ENCODE measurements around the gene DUS1L. TPM values are rescaled to one million over a fixed set of nuclear protein-coding genes. Genes with fewer than 3 reads are reported as not detected.

The DUS1L gene
- total RNA-seq, 1 donor from 2014 or later, result 73.3 TPM

DNA sequence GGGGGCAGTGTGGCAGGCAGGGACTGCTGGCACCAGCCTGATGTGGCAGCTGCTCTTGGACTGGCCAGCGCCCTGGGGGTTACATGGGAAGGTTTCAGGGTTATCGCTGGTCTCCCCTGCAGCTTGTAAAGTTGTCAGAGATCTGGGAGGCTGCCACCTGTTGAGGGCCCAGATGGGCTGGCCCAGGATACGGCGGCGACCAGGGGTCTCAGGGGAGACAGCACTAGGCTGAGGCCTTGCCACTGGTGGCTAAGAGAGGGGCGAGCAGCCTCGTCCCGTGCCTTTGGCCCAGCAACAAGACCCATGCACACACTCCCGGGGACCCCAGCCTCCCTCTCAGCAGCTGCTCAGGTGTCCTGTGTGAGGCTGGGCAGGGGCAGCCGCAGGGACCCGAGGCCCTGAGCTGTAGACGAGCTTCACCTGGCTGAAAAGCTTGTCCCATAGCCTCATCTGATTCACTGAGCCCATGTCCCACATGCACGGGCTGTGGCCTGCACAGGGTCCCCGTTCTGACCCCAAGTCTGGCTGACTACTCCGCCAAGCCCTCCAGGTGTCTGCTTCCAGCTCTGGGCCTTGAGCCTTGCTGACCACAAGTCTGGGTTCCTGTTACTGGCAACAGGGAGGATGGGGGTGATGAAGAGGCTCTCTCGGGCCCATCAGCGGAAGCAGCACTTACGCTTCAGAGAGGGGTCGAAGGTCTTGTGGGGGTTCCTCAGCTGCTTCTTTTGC, 6.2 kb downstream of the DUS1L start:
- H3K27me3 Mint-ChIP-seq (ENCODE audit: unreplicated experiment), result no peaks in the 10 kb centered on the region
- TF ChIP-seq, protein P1, sequence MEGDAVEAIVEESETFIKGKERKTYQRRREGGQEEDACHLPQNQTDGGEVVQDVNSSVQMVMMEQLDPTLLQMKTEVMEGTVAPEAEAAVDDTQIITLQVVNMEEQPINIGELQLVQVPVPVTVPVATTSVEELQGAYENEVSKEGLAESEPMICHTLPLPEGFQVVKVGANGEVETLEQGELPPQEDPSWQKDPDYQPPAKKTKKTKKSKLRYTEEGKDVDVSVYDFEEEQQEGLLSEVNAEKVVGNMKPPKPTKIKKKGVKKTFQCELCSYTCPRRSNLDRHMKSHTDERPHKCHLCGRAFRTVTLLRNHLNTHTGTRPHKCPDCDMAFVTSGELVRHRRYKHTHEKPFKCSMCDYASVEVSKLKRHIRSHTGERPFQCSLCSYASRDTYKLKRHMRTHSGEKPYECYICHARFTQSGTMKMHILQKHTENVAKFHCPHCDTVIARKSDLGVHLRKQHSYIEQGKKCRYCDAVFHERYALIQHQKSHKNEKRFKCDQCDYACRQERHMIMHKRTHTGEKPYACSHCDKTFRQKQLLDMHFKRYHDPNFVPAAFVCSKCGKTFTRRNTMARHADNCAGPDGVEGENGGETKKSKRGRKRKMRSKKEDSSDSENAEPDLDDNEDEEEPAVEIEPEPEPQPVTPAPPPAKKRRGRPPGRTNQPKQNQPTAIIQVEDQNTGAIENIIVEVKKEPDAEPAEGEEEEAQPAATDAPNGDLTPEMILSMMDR (IDR thresholded peaks at IDR 0.05), result no peak
- H3K4me3 Mint-ChIP-seq (ENCODE audit: unreplicated experiment), result no peak overlapping the region

DNA sequence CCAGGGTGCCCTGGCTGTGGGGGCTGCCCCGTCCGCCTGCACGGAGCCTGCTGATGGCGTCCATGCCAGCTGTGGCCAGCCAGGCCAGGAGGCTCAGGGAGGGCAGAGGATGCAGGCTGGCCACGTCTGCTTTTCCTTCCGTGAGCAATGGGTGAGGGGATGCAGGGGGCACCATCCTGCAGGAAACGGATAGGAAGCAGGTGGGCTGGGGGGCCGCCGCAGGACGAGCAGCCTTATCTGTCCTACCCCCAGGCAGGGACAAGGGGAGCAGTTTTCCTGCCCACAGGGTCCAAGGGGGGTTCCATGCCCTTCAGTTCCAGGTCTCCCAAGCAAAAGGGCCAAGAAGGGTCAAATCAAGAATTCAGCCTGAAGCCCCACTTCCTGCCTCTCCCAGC, 6.8 kb downstream of the DUS1L start:
- no peak overlapping the region for H3K4me3 Mint-ChIP-seq (ENCODE audit: unreplicated experiment)
- no peaks in the 10 kb centered on the region for H3K4me1 Mint-ChIP-seq (ENCODE audit: unreplicated experiment)
- no peaks in the 10 kb centered on the region for H3K9me3 Mint-ChIP-seq (ENCODE audit: unreplicated experiment)
- H3K27me3 Mint-ChIP-seq (ENCODE audit: unreplicated experiment), result no peaks in the 10 kb centered on the region
- DNase-seq (ENCODE audit: extremely low spot score, unreplicated experiment), result no peak
- no peak overlapping the region for H3K27ac Mint-ChIP-seq (ENCODE audit: unreplicated experiment)
- peaks cover 14% of the 10 kb centered on the region for H3K36me3 Mint-ChIP-seq (ENCODE audit: unreplicated experiment)
- TF ChIP-seq, protein P1 (IDR thresholded peaks at IDR 0.05), result no peak

More for the DNA sequence above, 6.2 kb downstream of the DUS1L start:
- H3K27ac Mint-ChIP-seq (ENCODE audit: unreplicated experiment), result no peak overlapping the region
- H3K4me1 Mint-ChIP-seq (ENCODE audit: unreplicated experiment), result peaks cover 5% of the 10 kb centered on the region
- DNase-seq (ENCODE audit: extremely low spot score, unreplicated experiment), result no peak
- H3K9me3 Mint-ChIP-seq (ENCODE audit: unreplicated experiment), result no peaks in the 10 kb centered on the region
- peaks cover 14% of the 10 kb centered on the region for H3K36me3 Mint-ChIP-seq (ENCODE audit: unreplicated experiment)

DNA sequence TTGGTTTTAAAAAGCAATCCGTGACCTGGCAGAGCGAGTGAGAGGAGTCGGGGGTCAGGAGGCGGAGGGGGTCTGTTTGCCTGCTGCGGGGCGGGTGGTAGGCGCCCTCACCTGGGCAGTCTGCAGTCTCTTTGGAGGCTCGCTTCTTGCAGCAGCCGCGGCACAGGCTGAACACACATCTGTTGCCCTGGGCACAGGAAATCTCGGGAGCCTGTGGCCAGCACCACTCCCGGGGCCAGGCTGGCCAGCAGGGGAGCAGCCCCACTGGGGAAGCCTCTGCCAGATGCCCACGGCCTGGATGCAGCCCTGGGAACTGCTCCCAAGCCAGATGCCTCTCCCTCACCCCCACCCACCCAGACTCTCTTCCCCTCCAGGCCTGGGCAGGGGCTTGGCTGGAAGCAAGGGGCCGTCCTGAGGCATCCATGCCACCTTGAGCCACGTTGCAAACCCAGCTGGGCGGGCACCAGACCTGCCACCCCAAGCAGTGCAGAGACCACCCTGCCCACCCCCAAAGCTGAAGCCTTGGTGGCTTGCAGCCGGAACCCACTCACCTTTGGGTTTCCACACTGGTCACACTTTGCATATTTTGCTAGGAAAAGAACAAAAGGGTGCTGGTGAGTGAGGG, 7.3 kb downstream of the DUS1L start:
- TF ChIP-seq, protein P1 (IDR thresholded peaks at IDR 0.05), result no peak
- DNase-seq (ENCODE audit: extremely low spot score, unreplicated experiment), result no peak
- peaks cover 14% of the 10 kb centered on the region for H3K36me3 Mint-ChIP-seq (ENCODE audit: unreplicated experiment)
- H3K9me3 Mint-ChIP-seq (ENCODE audit: unreplicated experiment), result no peaks in the 10 kb centered on the region
- H3K4me3 Mint-ChIP-seq (ENCODE audit: unreplicated experiment), result no peak overlapping the region
- no peaks in the 10 kb centered on the region for H3K27me3 Mint-ChIP-seq (ENCODE audit: unreplicated experiment)
- no peak overlapping the region for H3K27ac Mint-ChIP-seq (ENCODE audit: unreplicated experiment)
- peaks cover 2% of the 10 kb centered on the region for H3K4me1 Mint-ChIP-seq (ENCODE audit: unreplicated experiment)

DNA sequence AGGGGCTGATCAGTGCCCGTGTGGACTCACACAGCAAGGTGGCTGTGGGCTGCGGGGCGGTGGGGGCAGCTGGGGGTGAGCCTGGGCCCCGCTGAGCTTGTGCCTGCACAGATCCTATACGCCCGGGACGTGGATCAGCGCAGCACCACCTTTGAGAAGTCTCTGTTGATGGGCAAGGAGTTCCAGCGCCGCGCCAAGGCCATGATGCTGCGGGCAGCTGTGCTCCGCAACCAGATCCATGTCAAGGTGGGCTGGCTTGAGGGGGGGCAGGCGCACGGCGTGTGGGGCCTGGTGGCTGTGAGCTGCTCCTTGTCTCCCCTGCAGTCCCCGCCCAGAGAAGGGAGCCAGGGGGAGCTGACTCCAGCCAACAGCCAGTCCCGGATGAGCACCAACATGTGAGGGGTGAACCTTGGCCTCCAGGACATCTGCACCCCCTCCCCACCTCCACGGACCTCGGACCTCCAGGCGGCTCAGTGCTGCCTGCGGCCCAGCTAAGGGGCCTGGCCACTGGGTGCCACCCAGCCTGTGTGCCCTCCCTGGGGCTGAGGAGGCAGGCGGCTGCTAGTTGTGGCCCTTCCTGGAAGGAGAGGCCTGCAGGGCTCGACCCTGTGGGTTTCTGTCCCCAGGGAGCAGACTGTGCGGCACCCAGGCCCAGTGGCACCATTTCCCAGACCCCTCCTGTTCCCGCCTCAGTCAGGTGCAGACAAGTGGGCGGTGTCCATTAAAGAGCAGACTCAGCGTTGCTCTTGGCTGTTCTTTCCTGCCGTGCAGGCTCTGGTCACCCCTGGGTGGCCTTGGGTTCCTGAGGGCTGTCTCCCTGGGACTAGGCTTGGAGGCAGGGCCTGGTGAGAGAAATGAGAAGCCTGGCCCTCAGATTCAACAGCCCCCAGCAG, 8.6 kb downstream of the DUS1L start:
- no peak for DNase-seq (ENCODE audit: extremely low spot score, unreplicated experiment)
- Mint-ChIP-seq H3K4me3 (ENCODE audit: unreplicated experiment) (no peak overlapping the region), H3K4me1 (ENCODE audit: unreplicated experiment) (peaks cover 9% of the 10 kb centered on the region), H3K9me3 (ENCODE audit: unreplicated experiment) (no peaks in the 10 kb centered on the region), H3K27ac (ENCODE audit: unreplicated experiment) (no peak overlapping the region), H3K27me3 (ENCODE audit: unreplicated experiment) (no peaks in the 10 kb centered on the region), H3K36me3 (ENCODE audit: unreplicated experiment) (peaks cover 14% of the 10 kb centered on the region)
- TF ChIP-seq, protein P1 (IDR thresholded peaks at IDR 0.05), result no peak
